AG08396 (cell line): ENCODE data around the gene TCL1B.
"Not testable (repeated sequence)": the region's sequence is repeated elsewhere in the genome, so short reads cannot be mapped to it uniquely, and the experiment has no call there.

ENCODE experiments used
- DNase-seq: peaks from one replicate; pipeline ENCODE4 v3.0.0; 2012; ENCODE audit warnings: low spot score, mixed read lengths

Gene TCL1B, protein sequence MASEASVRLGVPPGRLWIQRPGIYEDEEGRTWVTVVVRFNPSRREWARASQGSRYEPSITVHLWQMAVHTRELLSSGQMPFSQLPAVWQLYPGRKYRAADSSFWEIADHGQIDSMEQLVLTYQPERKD

DNA sequence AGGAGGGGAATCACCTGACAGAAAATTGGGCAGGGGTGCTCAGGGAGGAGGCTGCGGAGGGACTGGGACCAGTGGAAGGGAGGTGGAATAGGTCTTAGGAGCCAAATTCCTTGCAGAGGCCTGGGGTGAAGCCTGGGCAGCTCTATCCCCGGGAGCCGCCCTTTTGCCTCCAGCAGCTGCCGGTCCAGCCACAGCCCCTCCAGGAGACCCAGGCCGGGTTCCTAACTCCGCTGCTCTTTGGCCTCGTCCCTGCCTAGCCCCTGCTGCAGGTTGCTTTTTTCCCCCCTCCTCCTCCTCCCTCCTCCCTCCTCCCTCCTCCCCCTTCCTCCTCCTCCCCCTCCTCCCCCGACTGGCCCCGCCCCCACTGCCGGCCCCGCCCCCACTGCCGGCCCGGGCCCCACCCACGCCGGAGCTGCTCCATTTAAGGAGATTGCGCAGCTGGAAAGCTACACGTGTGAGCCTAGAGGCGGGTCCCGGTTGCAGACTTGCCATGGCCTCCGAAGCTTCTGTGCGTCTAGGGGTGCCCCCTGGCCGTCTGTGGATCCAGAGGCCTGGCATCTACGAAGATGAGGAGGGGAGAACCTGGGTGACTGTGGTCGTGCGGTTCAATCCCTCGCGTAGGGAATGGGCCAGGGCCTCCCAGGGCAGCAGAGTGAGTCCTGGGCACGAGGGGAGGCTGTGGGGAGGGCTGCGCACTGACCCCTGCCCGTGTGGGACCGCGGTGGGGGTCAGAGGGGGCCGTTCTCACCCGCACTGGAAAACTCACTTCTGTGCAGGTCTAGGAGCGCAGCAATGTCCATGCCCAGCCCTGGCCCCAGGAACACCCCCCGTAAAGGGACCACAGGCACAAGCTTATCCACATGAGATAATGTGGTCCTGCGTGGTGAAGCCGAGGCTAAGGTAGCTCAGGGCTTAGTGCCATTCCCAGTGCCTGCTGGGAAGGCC is at the start of gene TCL1B:
TSS of gene TCL1B (plus strand) at position 449 of the 945 bp plus-strand sequence. CDS start at position 491, 42 bp downstream.
- no peak for DNase-seq

DNA sequence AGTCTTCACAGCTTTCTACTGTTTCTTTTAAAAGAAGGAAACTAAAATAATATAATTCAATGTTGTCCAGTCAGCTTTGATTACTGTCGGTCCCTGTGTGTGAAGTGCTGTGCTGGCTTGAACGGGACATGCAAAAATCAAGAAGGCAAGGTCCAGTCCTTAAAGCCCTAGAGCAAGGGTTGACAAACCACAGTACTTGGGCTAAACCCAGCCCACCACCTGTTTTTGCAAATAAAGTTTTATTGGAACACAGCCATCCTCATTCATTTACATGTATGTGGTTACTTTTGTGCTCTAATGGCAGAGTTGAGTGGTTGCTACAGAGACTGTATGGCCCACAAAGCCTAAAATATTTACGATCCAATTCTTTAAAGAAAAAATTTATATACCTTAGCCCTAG is 41.2 kb upstream of the TCL1B start:
- no peak for DNase-seq

DNA sequence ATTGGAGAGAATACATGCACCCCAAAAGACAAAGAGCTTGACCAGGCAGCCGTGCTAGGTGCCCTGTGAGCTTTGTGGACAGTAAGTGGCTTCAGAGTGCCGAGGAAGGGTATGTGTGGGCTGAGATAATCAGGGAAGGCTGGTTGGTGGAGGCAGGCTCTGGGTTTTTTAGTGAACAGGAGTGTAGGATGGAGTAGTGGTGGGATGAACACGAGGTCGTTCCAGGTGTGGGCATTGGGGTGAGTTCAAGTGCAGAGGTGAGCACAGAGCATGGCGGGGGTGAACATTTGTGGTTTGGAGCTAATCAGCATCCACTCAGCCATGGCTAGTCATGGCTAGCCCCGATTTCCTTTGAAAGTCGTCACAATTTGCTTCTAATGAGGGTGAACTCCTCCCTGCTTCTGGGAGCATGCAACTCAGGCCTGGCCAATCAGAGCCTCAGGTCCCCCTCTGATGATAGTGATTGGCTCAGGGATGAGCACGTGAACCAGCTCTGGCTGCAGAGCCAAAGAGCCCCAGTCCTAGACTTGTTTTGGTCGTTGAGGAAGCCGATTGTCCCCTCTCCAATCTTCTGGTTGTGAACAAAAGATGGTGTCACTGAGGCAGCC is 40.7 kb upstream of the TCL1B start:
- DNase-seq: no peak

DNA sequence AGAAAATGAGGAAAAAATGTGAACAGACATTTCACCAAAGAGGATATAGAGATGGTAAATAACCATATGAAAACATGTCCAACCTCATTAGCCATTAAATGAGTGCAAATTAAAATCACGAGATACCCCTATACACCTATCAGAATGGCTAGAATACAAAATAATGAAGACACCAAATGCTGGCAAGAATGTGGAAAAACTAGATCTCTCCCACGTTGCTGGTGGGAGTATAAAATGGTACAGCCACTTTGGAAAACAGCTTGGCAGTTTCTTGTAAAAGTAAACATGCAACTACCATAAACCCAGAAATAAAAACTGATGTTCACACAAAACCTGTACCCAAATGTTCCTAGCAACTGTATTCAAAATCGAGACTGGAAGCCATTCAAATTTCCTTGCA is 38.3 kb upstream of the TCL1B start:
- no peak for DNase-seq

DNA sequence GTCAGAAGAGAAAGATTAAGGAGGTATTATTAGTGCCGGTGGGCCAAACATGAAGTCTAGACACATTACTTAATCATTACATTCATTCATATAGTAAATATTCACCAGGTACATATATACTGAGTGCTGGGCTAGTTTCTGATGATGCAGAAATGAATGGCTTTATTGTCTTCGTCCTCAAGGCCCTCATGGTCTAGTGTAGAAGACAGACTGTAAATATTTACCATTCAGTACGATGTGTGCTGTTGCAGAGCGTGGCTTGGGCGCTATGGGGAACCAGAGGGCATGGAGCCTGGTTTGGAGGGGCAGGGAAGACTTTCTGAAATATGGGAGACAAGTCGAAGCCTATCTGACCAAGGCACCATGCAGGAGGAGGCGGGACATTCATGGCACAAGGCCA is 37.0 kb upstream of the TCL1B start:
- DNase-seq: no peak

DNA sequence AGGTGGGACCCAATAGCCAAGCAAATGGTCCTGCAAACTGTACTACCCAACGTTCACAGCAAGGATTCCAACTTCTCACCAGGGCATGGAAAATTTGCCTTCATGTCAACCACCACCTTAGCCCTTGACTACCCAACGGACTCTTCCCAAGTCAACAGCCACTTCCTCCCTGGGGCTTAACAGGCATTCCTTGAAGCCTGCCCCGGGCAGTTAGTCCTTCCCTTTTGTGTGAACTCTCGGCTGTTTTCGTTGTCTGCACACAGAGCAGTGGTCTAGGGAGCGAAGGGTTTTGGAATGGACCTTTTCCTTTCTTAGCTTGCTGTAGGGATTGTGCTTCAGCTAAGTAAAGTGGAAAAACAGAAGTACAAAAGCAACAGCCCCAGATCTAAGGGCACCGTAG is 35.2 kb upstream of the TCL1B start:
- no peak for DNase-seq

DNA sequence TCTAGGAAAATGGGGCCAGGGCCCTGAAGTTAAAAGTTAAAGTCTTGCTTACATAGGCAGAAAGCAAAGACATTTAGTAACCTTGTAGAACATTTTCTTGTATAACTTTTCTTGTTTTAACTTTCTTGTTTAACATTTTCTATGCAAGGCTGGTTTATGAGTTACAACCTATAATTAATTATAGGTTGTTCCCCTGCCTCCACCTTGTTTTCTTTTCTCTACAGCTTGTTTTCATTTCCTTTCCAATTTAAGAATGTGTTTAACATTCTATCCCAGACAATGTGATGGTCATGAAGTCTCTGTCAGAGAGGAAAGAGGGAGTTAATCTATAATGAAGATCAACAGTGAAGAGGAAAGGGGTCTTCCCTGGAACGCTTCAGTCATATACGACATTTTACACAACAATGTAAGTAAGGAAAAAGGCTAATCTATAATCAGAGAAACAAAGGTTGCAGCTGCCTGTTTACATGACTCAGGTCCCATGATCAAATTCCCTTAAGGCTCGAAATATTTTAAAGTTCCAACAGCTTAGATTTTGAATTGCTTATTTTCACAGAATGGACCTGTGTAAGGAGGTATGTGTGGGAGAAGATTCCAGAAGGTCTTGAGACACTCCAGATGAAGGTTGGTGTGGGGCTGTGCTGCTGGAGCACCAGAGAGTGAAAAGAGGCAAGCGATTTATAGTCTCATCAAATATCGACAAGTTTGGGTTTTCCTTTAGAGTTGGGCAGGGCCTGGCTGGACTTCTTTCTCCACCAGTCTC is 34.2 kb upstream of the TCL1B start:
- DNase-seq: no peak

DNA sequence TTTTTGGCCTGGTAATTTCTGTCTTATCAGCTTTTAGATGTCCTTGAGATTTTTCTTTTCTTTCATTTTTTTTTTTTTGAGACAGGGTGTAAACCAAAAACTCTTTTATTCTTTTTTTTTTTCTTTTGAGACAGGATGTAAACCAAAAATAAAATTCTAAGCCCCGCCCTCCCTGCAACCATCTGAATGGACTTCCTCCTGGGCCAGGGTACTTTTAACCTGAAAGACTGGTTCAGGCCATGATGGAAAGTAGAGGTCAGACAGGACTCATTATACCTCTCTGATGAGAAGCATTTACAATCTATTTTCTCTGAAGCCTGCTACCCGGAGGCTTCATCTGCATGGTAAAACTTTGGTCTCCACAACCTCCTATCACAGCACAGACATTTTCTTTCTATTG is 33.5 kb upstream of the TCL1B start:
- no peak for DNase-seq

DNA sequence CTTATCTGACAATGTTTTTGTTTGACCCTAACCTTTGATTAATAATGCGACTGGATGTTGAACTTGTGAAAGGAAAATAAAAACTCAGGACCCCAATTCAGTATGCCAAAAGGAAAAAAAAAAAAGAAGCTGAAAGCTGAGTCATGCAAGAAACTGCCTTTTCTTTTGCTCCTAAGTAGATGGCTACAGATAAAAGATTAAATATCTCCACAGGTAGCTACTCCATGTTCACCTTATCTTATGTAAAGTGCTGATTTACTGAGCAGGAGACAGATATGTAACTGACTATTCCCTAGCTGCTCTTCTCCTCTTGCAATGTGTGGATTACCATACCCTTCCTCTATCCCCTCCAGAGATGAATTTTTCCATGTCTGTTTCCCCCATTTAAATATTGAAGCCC is 30.8 kb upstream of the TCL1B start:
- DNase-seq: no peak

DNA sequence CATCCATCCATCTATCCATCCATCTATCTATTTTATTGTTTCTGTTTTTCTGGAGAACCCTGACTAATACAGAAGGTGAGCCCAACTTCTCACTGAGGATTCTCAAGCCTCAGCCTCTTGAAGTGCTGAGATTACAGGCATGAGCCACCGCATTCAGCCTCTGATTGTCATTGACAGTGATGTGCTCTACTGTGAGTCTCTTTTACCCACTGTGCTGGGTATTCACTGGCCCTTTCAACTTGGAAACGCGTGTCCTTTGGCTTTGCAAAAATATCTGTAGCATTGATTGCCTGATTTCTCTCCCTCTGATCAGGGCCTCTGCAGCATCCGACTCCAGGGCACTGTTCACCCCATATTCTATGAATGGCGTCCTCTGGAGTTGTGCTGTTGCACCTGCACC is 29.6 kb upstream of the TCL1B start:
- no peak for DNase-seq

DNA sequence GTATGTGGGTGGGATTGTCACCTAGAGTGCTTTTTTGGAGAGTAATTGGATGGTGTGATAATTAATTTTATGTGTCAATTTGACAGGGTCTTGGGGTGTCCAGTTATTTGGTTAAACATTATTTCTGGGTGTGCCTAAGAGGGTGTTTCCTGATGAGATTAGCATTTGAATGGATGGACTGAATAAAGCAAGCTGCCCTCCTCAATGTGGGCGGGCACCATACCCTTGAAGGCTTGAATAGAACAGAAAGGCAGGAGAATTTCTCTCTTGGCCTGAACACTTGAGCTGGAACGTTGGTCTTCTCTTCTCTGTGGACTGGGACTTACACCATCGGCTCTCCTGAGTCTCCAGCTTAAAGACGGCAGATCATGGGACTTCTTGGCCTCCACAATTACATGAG is 28.8 kb upstream of the TCL1B start:
- no peak for DNase-seq

DNA sequence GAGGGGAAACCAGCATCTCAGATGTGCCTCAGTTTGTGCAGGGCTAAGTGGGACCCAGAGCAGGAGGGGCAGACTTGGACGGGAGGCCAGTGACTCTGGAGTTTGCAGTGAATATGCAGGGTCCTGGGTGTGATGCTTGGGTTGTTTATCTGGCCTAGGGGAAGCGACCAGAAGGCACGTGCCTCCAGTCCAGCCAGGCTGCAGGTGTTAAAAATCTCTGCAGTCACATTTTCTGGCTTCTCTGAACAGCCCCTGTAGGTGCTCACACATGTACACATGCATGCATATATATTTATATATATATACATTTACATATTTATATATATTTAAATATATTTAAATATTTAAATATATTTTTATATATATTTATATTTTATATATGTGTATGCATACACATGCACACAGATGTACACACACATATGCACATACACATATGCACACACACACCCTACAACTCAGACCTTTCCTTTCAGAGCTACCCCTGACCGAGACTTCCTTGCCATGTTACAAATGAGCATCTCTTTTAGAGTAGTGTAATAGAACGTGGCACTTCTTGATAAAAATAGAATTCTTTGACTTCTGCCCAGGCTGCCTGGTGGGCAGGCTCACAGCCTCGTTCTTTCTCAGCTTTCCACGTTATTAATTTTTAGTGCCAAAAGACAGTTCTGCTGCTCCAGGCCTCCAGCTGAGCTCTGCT is 26.8 kb upstream of the TCL1B start:
- DNase-seq: no peak

DNA sequence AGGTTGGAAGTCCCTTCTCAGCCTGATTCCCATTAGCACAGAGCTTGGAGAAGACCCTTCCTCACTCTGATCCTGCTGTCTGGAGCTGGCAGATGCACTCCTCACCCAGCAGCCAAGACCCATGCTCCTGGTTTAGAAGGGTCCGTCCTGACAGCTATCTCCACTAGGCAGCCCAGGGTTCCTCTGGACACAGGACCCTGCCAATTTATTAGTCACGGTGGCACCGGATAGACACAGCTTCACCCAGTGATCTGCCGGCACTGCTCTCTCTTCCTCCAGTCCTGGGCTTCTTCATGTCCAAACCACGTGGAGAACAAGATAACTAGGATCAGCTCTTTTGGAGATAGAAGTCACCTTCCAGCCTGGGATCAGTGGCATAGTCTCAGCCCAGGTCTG is 26.2 kb upstream of the TCL1B start:
- DNase-seq: no peak

DNA sequence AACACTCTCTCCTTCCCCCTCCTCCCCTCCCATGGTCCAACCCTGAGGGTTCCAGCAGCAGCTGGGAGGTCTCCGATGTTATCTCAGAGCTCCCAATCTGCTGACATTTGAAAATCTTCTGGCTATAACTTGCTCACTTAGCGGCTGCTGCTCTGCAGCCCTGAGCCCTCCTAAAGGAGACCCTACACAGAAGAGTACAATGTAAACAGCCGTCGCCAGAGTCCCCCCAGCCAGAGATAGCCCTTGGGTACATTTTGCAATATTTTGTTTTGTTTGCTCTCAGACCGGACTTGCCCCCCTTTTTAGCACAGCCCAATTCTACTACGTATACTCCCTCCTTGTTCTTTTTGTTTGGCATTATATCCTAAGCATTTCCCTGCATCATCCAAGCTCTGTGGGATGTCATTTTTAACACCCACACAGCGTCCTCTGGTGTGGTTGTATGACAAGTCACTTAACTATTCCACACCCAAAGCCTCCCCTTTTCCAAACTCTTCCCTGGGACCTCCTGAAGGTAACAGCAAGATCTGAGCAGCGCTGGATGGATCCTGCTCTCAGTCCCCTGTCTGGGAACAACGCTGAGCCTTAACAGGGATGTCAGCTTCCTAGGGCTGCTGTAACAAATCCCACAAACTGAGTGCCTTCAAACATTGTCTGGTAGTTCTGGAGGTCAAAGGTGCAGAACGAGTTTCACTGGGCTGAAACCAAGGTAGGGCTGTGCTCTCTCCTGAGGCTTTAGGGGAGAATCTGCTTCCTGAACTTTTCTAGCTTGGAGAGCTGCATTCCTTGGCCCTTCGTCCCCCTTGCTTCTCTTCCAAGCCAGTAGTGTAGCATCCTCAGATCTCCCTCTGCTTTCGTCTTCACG is 25.3 kb upstream of the TCL1B start:
- DNase-seq: no peak

DNA sequence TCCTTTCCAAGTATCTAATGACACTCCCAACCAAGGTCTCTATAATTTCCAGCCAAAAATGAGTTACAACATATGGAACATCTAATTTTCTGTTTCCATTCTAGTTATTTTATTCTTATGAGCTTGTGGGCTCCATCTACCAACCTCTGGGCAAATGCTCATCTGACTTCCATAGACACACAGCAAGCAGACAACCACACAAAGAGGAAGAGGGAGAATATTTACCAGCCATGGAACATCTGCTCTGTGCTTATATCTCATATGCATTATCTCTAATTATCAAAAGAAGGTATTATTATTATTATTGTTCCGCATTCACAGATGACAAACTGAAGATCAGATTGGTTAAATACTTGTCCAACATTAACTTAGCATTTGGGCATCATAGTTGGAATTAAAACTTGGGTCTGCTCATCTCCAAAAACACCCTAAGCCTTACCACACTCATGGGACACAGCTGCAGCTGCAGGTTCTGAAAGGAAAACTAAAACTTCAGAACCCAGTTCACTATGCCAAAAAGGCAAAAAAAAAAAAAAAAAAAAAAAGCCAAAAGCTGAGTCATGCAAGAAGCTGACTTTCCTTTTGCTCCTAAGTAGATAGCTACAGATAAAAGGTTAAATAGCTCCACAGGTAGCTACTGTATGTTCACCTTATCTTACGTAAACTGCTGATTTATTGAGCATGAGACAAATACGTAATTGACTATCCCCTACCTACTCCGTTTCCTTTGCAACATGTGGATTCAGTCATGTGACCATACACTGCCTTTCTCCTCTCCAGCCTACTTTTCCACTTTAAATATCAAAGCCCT is 23.6 kb upstream of the TCL1B start:
- DNase-seq: no peak

DNA sequence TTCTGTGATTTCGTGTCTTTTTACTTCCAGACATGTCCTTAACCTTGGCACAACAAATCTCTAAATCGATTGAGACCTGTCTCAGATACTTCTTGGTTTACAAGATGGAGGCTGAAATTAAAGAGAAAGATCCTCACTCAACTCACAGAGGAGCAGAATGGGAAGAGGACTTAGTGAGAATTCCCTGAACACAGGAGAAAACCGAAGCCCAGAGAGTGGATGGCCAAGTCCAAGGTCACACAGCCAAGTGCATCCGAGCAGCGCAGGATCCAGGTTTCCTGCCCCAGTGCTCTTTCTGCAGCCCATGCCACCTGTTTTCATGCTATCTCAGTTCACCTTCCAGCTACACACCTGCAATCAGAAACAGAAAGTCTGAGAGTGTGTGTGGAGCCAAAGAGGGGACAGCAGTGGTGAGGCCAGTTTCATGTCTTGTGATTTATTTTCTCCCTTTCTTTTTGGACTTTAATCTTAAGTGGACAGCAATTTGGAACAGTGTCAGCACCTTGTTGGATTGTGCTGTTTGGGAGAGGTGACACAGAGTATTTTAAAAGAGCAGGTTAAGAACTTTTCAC is 22.9 kb upstream of the TCL1B start:
- no peak for DNase-seq

DNA sequence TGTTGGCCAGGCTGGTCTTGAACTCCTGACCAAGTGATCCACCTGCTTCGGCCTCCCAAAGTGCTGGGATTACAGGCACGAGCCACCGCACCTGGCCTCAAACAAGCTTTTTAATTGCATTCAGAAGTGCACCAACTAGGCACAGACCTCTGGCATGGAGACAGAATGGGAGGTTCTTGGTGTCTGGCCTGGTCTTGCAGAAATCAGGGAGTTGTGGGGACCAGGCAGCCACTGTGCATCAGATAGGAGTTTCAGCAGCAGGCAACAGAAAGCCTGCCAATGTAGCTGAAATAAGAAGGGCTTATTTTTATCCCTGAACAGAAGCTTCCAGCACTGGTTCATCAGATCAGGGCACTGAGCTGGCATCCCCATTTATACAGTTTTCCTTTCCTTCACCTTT is 22.2 kb upstream of the TCL1B start:
- no peak for DNase-seq

DNA sequence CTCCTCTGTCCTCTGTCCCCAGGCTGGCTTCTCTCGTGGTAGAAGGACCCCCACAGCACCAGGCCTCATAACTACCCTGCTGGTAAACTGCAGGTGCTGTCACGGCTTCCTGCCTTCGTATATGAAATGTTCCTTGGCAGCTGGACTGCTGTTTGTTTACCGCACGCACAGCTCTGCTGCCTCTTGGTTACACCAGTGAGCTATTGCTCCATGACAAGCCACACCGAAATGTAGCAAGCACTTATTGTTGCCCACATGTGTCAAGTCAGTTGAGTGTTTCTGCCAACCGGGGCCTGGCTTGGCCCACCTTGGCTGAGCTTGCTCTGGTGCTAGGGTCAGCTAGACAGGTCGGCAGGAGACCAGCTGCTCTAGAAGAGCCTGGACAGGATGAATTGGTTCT is 21.7 kb upstream of the TCL1B start:
- no peak for DNase-seq

DNA sequence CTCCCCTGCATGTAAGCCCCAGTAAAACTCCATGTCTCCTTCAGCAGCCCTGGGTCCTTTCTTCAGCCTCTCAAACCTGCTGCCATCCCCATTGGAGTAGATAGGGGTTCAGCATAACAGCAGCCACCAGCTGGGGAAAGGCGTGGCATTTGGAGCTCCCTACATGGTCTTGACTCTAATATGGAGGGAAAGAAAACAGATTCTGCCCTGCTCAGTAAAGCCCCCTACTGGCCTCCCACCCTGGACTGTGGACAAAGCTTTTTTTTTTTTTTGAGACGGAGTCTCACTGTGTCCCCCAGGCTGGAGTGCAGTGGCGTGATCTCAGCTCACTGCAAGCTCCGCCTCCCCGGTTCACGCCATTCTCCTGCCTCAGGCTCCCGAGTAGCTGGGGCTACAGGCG is 20.7 kb upstream of the TCL1B start:
- not testable (repeated sequence) for DNase-seq

DNA sequence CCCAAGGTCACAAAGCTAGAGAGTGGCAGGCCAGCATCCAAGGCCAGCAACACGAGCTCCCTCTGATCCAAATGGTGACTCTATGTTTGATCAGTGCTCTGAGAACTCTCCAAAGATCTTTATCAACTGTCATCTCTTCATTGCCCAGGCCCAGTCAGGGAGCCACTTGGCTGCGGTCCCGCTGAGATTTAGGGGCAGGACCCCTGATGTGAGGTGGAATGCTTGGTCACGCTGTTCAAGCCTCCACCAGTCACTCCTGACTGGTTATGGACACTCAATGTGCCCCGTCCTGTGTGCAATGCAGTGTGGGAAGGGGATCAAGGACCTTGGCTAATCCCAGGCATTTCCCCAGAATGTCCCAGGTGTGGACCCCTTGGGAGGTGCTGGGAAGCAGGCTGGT is 19.8 kb upstream of the TCL1B start:
- DNase-seq: no peak
